T47D (cell line): Measurements from ENCODE around the gene KIFAP3.
"Not testable (repeated sequence)": the region's sequence is repeated elsewhere in the genome, so short reads cannot be mapped to it uniquely, and the experiment has no call there.

Experiments
- DNase-seq, 2 experiments: peaks; one replicate each; pipeline versions ENCODE4 v3.0.0 to v3.0.0-alpha.2; 2011 to 2012; ENCODE audit warnings: low read depth in 1 of 2, low spot score in 1 of 2
- JUND ChIP-seq: IDR thresholded peaks from 2 replicates; pipeline ENCODE4 v1.6.1; 2012; ENCODE audit warnings: low read depth
- in situ Hi-C: cut with HindIII; loops from 2 replicates; pipeline ENCODE4 v1.10.0; 2016; ENCODE audit warnings: low sequenced_read_pairs, low pct_unique_long_range_greater_than_20kb

Gene KIFAP3

GRCh38 chr1:170048515-170048914 lies 26.0 kb downstream of the KIFAP3 start:
- in situ Hi-C loops, result no loop called here
- no peak for DNase-seq
- no peak for TF ChIP-seq JUND

- in situ Hi-C loops, result no loop called here
- no peak for DNase-seq
- no peak for TF ChIP-seq JUND
Observed at GRCh38 chr1:170044187-170044586, 30.3 kb downstream of the KIFAP3 start.

- TF ChIP-seq JUND, result no peak
- DNase-seq, result no peak
- in situ Hi-C loops, result no loop called here
Observed at GRCh38 chr1:170041423-170042192, 32.9 kb downstream of the KIFAP3 start.

- no peak for TF ChIP-seq JUND
- DNase-seq, result no peak
- in situ Hi-C loops, result no loop called here
Observed at GRCh38 chr1:170032531-170033280, 41.8 kb downstream of the KIFAP3 start.

GRCh38 chr1:170030212-170030611 lies 44.3 kb downstream of the KIFAP3 start:
- TF ChIP-seq JUND, result no peak
- in situ Hi-C loops, result no loop called here
- DNase-seq, result no peak

GRCh38 chr1:170027760-170028159 lies 46.7 kb downstream of the KIFAP3 start:
- in situ Hi-C loops, result no loop called here
- DNase-seq, result peak in 1 of 2 experiments; percentile 7
- no peak for TF ChIP-seq JUND

- in situ Hi-C loops, result no loop called here
- TF ChIP-seq JUND, result no peak
- DNase-seq, result no peak
Observed at GRCh38 chr1:170020859-170021258, 53.6 kb downstream of the KIFAP3 start.

GRCh38 chr1:170017478-170017877 lies 57.0 kb downstream of the KIFAP3 start:
- no peak for TF ChIP-seq JUND
- in situ Hi-C loops, result no loop called here
- DNase-seq, result no peak

GRCh38 chr1:170012920-170013319 lies 61.6 kb downstream of the KIFAP3 start:
- no peak for DNase-seq
- no peak for TF ChIP-seq JUND
- in situ Hi-C loops, result no loop called here

- TF ChIP-seq JUND, result no peak
- in situ Hi-C loops, result no loop called here
- DNase-seq, result peak; percentile 4 to 70
Observed at GRCh38 chr1:170010443-170010842, 64.1 kb downstream of the KIFAP3 start.

GRCh38 chr1:170009551-170009950 lies 64.9 kb downstream of the KIFAP3 start:
- TF ChIP-seq JUND, result no peak
- in situ Hi-C loops, result no loop called here
- DNase-seq, result no peak

GRCh38 chr1:170008745-170009144 lies 65.8 kb downstream of the KIFAP3 start:
- DNase-seq, in situ Hi-C loops: not testable (repeated sequence)

- in situ Hi-C loops, DNase-seq: not testable (repeated sequence)
Observed at GRCh38 chr1:170003270-170003835, 71.1 kb downstream of the KIFAP3 start.
